Panc1 (cell line): ENCODE data around the gene MORN1.

Experiments
- CTCF ChIP-seq: fragments of 450-650 bp; IDR thresholded peaks from 2 replicates; pipeline ENCODE4 v1.5.1; 2017; ENCODE audit warnings: mild to moderate bottlenecking
- POLR2AphosphoS5 ChIP-seq: IDR thresholded peaks from 2 replicates; pipeline ENCODE4 v1.6.1; 2012; ENCODE audit warnings: mild to moderate bottlenecking, low read depth, low read length, moderate library complexity
- SIN3A ChIP-seq: IDR thresholded peaks from 2 replicates; pipeline ENCODE4 v1.6.1; 2012; ENCODE audit warnings: low read depth, mild to moderate bottlenecking, low read length, moderate library complexity, borderline replicate concordance; ENCODE audit not compliant: insufficient read depth
- TCF7L2 ChIP-seq: IDR thresholded peaks from 2 replicates; pipeline ENCODE4 v1.6.1; 2011; ENCODE audit warnings: mild to moderate bottlenecking, low read depth, low read length, inconsistent platforms
- TF ChIP-seq, protein P1 (sequence below), 2 experiments: IDR thresholded peaks; 2 replicates each; pipeline ENCODE4 v1.6.1; 2011 to 2012; ENCODE audit warnings: low read depth in 2 of 2, control low read depth in 1 of 2, low read length in 1 of 2, mild to moderate bottlenecking in 1 of 2, moderate library complexity in 1 of 2; ENCODE audit not compliant: insufficient read depth in 1 of 2

DNA sequence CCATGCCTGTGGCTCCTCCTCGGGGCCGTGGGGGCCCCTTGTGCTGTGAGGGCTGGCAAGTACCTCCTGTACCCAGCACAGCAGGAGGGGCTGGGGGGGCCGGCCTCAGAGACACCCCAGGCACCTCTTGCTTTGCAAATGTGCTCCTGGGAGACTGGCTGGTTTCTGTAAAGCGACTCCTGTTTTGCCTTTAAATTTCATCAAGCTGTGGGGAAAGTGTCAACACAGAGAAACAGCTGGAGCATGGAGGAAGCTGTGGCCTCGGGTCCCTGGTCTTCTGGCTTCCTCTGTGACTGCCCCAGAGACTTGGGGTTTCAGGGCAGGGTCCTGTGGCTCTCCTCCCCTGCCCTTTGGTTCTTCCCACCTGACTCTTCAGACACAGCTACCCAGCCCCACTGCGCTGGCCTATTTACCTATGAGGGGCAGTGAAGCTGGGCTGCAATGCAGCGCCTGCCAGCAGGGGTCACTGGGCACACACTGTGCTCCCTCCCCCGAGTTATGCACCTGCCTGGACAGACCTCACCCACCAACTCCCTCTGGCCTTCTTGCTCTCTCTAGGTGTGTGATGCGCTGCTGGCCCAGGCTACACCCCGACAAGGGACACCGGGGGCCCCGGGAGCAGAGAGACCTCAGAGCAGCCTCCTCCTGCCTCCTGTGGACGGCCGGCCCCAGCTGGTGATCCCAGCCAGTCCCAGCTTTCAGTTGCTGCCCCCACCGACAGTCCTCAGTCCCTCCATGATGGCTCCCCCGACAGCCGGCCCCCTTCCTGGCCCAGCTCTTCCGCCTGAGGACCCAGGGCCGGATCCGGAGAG is 38.6 kb upstream of the MORN1 start:
- TF ChIP-seq SIN3A = no peak
- peak; percentile 88 for TF ChIP-seq CTCF
- TF ChIP-seq POLR2AphosphoS5 = no peak
- TF ChIP-seq, protein P1, sequence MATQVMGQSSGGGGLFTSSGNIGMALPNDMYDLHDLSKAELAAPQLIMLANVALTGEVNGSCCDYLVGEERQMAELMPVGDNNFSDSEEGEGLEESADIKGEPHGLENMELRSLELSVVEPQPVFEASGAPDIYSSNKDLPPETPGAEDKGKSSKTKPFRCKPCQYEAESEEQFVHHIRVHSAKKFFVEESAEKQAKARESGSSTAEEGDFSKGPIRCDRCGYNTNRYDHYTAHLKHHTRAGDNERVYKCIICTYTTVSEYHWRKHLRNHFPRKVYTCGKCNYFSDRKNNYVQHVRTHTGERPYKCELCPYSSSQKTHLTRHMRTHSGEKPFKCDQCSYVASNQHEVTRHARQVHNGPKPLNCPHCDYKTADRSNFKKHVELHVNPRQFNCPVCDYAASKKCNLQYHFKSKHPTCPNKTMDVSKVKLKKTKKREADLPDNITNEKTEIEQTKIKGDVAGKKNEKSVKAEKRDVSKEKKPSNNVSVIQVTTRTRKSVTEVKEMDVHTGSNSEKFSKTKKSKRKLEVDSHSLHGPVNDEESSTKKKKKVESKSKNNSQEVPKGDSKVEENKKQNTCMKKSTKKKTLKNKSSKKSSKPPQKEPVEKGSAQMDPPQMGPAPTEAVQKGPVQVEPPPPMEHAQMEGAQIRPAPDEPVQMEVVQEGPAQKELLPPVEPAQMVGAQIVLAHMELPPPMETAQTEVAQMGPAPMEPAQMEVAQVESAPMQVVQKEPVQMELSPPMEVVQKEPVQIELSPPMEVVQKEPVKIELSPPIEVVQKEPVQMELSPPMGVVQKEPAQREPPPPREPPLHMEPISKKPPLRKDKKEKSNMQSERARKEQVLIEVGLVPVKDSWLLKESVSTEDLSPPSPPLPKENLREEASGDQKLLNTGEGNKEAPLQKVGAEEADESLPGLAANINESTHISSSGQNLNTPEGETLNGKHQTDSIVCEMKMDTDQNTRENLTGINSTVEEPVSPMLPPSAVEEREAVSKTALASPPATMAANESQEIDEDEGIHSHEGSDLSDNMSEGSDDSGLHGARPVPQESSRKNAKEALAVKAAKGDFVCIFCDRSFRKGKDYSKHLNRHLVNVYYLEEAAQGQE (IDR thresholded peaks at IDR 0.05; ENCODE audit: insufficient read depth in 1 of 2, low read depth in 2 of 2, low read length in 1 of 2) = no peak
- no peak for TF ChIP-seq TCF7L2
